ENCODE results near the gene FBF1.
A peak's percentile ranks its signal among the peaks of the same experiment; 100 is the strongest.
"Not testable (repeated sequence)": the region's sequence is repeated elsewhere in the genome, so short reads cannot be mapped to it uniquely, and the experiment has no call there.

The FBF1 gene, protein sequence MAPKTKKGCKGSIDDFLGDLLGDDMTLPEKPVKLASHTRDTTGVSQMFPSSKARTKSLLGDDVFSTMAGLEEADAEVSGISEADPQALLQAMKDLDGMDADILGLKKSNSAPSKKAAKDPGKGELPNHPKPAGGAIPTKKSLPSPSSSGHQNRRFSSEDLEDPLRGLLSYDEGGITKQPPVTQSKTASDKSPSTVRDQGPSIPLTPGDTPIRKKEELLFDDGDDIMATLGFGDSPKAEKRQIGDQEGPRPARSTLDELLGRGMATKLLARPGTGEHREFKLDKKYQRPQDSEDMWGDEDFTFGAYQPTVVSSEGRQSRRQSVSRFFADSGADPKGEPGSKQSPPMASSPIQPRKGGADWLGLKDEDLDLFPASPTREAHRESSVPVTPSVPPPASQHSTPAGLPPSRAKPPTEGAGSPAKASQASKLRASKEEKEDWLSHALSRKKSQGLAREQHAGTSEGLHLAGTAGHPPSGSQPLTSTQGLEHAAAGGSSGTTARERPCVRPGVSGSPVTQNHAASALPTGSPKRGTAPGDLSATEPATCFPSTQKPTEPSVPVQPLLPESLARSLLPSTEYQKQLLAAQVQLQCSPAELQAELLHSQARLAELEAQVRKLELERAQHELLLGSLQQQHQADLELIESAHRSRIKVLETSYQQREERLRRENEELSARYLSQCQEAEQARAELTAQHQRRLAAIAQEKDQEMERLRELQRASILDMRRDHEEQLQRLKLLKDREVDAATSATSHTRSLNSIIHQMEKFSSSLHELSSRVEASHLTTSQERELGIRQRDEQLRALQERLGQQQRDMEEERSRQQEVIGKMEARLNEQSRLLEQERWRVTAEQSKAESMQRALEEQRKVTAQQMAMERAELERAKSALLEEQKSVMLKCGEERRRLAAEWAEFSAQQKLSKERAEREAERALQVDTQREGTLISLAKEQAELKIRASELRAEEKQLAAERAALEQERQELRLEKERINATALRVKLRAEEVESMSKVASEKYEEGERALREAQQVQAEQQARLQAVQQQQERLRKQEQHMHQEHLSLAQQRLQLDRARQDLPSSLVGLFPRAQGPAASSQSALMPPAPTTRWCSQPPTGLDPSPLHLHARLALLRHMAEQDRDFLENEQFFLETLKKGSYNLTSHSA

DNA sequence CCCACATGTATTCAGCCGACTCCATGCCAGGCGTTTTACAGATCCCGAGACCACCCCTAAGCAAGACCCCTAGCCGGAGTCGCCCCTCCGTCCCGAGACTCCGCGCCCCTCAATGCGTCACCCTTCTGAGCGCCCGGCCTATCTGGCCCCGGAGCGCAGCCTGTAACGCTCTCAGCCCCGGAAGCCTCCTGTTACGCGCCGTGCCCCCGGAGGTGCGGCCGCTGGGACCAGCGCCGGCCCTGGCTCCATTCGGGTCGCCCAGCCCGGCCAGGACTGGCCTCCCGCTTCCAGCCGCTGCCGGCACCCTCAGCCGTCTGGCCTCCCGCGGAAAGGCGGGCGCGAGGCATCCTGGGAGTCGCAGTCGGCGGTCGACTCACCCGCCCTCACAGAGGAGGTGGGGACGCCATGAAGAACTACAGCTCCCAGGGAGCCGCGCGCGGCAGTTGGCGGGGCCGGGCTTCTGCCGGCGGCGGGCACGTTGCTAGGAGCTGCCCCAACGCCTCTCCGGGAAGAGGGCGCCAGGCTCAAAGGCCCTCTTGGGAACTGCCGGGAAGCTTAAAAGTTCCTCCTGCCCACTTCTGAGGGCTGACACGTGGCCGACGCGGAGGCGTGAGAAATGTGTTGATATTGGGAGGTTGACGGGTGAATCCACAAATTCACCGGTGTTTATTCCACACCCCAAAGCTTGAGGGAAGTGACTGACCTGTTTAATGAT is at the start of gene FBF1:
FBF1 (minus strand) TSS at position 316 of the 715 bp plus-strand sequence. CDS start 2,893 bp downstream, outside the sequence.
- peak; percentile 71 to 73 for DNase-seq

DNA sequence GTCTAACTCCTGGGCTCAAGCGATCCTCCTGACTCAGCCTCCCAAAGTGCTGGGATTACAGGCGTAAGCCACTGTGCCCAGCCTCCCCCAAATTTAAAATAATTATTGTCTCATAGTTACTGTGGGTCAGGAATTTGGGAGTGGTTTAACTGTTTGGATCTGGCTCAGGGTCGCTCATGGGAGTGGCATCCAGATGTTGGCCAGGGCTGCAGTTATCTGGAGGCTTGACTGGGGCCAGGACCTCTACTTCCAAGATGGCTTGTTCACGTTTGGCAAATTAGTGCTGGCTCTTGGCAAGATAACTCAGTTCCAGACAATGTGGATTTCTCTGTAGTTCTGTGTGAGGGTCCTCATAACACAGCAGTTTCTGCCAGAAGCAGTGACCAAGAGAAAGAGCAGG is 46.2 kb upstream of the FBF1 start:
- no peak for DNase-seq

DNA sequence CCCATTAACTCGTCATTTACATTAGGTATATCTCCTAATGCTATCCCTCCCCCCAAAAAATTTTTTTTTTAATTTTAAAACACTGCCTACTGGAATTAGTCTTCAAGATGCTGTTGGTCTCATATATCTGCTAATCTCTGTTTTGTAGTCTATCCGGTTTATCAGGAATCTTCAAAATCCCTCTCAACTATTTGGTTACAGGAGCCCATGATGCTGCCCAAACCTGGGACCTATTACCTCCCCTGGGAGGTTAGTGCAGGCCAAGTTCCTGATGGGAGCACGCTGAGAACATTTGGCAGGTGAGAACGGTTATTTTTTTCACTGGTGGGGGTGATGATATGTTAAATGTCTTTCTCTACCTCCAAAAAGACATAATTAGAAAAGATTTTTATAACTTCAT is 45.1 kb upstream of the FBF1 start:
- no peak for DNase-seq

GRCh38 chr17:75983501-75984181 is 42.8 kb upstream of the FBF1 start:
- DNase-seq: peak in 1 of 2 donors; percentile 5

GRCh38 chr17:75981019-75981615 is 40.3 kb upstream of the FBF1 start:
- no peak for DNase-seq

DNA sequence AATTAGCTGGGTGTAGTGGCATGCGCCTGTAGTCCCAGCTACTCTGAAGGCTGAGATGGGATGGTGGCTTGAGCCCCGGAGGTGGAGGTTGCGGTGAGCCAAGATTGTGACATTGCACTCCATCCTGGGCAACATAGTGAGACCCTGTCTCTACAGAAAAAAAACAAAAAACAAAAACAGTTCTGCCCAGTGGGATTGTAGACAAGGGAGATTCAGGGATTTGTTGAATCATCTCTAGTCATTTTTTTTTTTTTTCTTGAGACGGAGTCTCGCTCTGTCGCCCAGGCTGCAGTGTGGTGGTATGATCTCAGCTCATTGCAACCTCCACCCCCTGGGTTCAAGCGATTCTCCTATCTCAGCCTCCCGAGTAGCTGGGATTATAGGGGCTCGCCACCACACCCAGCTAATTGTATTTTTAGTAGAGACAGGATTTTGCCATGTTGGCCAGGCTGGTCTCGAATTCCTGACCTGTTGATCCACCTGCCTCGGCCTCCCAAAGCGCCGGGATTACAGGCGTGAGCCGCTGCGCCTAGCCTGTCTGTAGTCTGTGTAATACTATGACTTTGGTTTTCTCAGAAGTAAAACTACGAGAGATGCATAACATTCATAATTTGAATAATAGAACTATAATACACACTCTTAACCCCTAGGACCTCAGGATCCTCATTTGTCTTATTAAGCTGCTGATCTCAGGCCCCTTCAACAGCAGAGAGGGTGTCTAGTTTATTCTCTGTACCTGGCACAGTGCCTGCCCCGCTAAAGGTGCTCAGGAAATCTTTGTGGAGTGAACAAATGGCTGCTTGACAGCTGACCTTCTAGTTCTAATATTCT is 39.6 kb upstream of the FBF1 start:
- no peak for DNase-seq

DNA sequence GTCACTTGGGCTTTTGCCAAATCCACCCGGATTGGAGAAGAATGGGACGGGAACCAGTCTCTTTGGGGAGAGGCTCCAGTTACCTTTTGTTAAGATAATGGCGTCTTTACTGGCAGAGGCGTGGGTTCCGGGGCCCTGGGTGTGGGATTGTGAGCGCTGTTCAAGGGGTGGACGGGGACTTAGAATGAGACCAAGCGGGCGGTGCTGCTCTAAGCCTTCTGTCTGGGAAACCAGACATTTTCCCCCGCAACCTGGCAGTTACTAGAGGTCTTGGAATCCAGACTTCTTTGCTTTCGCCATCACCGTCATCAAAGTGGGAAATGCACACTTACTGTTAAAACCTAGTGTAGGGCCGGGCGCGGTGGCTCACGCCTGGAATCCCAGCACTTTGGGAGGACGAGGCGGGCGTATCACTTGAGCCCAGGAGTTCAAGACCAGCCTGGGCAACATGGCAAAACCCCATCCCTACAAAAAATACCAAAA is 38.9 kb upstream of the FBF1 start:
- DNase-seq: no peak

GRCh38 chr17:75978938-75979704 is 38.3 kb upstream of the FBF1 start, which contains the start of the genes ACOX1 and TEN1:
Gene ACOX1, minus strand, starts transcription at chr17:75979166. Its CDS starts 93 bp downstream, at chr17:75979073.
Gene TEN1, plus strand, starts transcription at chr17:75979240. Its CDS starts 6,953 bp downstream, at chr17:75986193.
- peak; percentile 93 to 98 for DNase-seq

GRCh38 chr17:75976175-75976848 is 35.5 kb upstream of the FBF1 start:
- no peak for DNase-seq

- DNase-seq: no peak
Measured at GRCh38 chr17:75975757-75976174, 34.9 kb upstream of the FBF1 start.

DNA sequence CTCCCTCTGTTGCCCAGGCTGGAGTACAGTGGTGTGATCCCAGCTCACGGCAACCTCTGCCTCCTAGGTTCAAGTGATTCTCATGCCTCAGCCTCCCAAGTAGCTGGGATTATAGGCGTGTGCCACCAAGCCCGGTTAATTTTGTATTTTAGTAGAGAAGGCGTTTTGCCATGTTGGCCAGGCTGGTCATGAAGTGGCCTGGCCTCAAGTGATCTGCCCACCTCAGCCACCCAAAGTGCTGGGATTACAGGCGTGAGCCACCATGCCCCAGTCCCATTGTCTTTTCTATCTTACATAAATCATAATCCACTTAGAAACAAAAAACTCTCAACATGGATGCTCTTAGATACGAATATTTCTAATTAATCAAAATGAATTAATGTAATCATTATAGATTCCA is 34.3 kb upstream of the FBF1 start:
- DNase-seq: not testable (repeated sequence)

DNA sequence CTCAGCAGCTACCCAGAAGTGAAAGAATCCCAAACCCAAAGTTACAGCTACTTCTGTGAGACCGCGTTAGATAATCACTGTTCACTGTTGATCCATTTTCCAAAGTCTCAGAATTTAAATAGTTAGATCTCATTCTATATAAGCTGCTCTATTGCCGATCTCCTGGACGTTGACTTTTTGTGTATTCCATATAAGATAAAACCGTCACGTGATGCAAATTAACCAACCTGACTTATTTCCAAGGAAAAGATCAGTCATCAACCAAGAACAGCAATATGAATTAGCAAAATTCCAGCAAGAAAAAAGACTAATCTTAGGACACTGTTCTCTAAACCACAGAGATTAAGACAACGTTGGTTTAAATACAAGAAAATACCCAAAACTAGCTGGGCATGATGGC is 29.8 kb upstream of the FBF1 start:
- no peak for DNase-seq

DNA sequence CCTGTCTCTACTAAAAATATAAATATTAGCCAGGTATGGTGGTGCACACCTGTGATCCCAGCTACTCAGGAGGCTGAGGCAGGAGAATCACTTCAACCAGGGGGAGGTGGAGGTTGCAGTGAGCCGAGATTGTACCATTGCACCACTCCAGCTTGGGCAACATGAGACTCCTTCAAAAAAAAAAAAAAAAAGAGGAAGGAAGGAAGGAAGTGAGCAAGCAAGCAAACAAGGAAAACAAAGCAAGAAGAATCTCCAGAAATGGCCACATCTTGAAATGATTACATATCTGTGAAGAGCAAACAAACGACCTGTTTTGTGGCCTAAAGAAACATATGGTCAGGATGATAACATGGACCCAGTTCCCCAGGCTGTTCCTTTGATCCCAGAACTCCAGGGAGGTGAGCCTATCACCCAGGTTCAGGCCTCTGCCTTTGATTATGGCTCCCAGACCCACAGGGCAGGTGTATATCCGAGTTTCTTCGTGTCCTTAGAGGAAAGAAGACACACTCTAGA is 29.2 kb upstream of the FBF1 start:
- DNase-seq: no peak

- DNase-seq: not testable (repeated sequence)
Measured at GRCh38 chr17:75969044-75969443, 28.2 kb upstream of the FBF1 start.

GRCh38 chr17:75965468-75965867 is 24.6 kb upstream of the FBF1 start:
- no peak for DNase-seq

DNA sequence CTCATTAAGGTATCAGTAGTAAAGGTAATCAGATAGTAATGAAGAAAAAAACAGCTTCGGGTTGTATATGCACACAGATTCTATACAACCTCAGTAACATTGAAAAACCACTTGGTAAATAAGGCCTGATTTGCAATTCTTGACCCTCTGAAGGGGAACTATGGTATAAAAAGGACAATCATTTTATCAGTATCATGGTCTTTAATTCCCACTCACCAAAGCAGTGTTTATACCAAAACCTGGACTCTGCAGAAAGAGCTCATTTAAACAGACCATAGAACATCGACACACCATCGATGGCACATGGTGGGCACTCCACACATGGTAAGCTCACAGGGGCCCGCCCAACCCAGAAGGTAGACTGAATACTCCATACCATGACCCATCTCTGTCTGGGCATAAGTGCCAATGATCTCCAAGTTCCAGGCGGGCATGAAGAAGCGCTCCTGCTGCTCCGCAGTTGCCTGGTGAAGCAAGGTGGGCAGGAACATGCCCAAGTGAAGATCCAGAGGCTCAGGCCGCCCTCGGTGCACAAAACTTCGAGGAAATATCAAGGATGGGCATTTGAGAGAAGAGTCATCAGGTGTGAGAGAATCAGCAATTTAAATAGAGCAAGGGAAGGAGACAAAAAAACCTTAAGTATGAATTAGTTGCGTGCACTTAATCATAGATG is 19.1 kb upstream of the FBF1 start:
- DNase-seq: no peak

DNA sequence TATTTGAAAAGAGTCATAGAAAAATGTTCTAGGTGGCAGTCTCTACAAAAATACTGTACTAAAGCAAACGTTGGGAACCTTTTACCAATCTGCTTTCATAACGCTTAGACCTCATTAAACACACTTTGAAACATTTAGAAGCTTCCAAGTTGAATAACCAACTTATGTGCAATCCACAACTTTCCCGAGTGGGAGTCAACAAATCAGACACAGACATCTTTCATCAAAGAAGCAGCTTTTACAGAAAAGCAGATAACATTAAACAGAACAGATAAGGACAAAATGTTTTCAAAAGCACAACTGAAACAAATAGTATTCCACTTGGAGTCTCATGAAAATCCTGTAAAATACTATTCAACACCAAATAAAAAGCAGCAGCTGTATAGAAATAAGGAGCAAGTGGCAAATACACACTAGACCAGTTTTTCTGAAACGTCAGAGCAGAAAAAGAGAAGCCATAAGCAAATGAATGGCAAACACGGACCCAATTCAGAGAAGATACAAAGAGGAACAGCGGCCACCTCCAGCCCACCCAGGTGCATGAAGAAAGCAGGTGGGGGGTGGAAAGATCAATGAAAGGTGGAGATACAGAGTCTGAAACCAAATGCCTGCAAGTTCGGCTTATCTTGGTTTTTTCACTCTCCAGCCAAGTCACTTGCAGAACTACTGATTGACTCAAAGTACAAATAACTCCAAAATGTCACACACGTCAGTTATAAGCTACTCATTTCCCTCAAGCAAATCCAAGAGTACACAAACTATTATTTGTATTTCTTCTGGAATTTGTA is 18.4 kb upstream of the FBF1 start:
- DNase-seq: no peak
